ENCODE measurements around the gene COA7. TPM values are rescaled to one million over a fixed set of nuclear protein-coding genes. Genes with fewer than 3 reads are reported as not detected.

Gene COA7
- total RNA-seq, 1 experiment from 2014 or later, result 16.9 TPM

GRCh38 chr1:52679498-52679897, 18.6 kb downstream of the COA7 start:
- Histone ChIP-seq H3K27me3 (no peaks in the 10 kb centered on the region), H3K4me3 (no peak overlapping the region), H3K36me3 (peaks cover 5% of the 10 kb centered on the region; the same call in 1 of the 2 replicates), H3K9me3 (no peaks in the 10 kb centered on the region)
- no peak for DNase-seq

GRCh38 chr1:52679048-52679447, 19.1 kb downstream of the COA7 start:
- DNase-seq, result no peak
- no peaks in the 10 kb centered on the region for H3K27me3 ChIP-seq
- H3K9me3 ChIP-seq, result no peaks in the 10 kb centered on the region

GRCh38 chr1:52677076-52677806, 20.9 kb downstream of the COA7 start:
- no peaks in the 10 kb centered on the region for H3K36me3 ChIP-seq
- no peaks in the 10 kb centered on the region for H3K27me3 ChIP-seq
- H3K9me3 ChIP-seq, result no peaks in the 10 kb centered on the region
- no peak for DNase-seq
- no peak overlapping the region for H3K4me3 ChIP-seq

More at GRCh38 chr1:52679048-52679447, 19.1 kb downstream of the COA7 start:
- Histone ChIP-seq H3K36me3 (peaks cover 1% of the 10 kb centered on the region; the same call in 1 of the 2 replicates), H3K4me3 (no peak overlapping the region)

- Histone ChIP-seq H3K4me3 (no peak overlapping the region), H3K36me3 (no peaks in the 10 kb centered on the region), H3K27me3 (no peaks in the 10 kb centered on the region), H3K9me3 (no peaks in the 10 kb centered on the region)
- no peak for DNase-seq
These were observed 21.8 kb downstream of the COA7 start for GRCh38 chr1:52676249-52676903.

GRCh38 chr1:52674497-52675384, 23.4 kb downstream of the COA7 start:
- H3K36me3 ChIP-seq, result no peaks in the 10 kb centered on the region
- no peaks in the 10 kb centered on the region for H3K9me3 ChIP-seq
- H3K27me3 ChIP-seq, result no peaks in the 10 kb centered on the region
- no peak overlapping the region for H3K4me3 ChIP-seq
- peak; percentile 19 for DNase-seq

GRCh38 chr1:52673513-52673912, 24.6 kb downstream of the COA7 start:
- Histone ChIP-seq H3K27me3 (no peaks in the 10 kb centered on the region), H3K4me3 (no peak overlapping the region), H3K9me3 (no peaks in the 10 kb centered on the region), H3K36me3 (no peaks in the 10 kb centered on the region)
- DNase-seq, result no peak

- H3K9me3 ChIP-seq, result no peaks in the 10 kb centered on the region
- DNase-seq, result peak; percentile 11
- no peaks in the 10 kb centered on the region for H3K27me3 ChIP-seq
- H3K36me3 ChIP-seq, result no peaks in the 10 kb centered on the region
- H3K4me3 ChIP-seq, result no peak overlapping the region
These were observed 25.2 kb downstream of the COA7 start for GRCh38 chr1:52672946-52673345.

- no peak for DNase-seq
- no peaks in the 10 kb centered on the region for H3K36me3 ChIP-seq
- H3K27me3 ChIP-seq, result no peaks in the 10 kb centered on the region
- H3K9me3 ChIP-seq, result no peaks in the 10 kb centered on the region
- H3K4me3 ChIP-seq, result no peak overlapping the region
These were observed 27.5 kb downstream of the COA7 start for GRCh38 chr1:52670604-52671003.

- DNase-seq, result no peak
- Histone ChIP-seq H3K36me3 (no peaks in the 10 kb centered on the region), H3K27me3 (no peaks in the 10 kb centered on the region), H3K9me3 (no peaks in the 10 kb centered on the region), H3K4me3 (no peak overlapping the region)
These were observed 28.5 kb downstream of the COA7 start for GRCh38 chr1:52669696-52670095.

GRCh38 chr1:52668711-52669110, 29.4 kb downstream of the COA7 start:
- DNase-seq, result peak; percentile 87
- Histone ChIP-seq H3K9me3 (no peaks in the 10 kb centered on the region), H3K36me3 (no peaks in the 10 kb centered on the region), H3K4me3 (no peak overlapping the region), H3K27me3 (no peaks in the 10 kb centered on the region)

GRCh38 chr1:52667984-52668383, 30.2 kb downstream of the COA7 start:
- Histone ChIP-seq H3K36me3 (no peaks in the 10 kb centered on the region), H3K27me3 (no peaks in the 10 kb centered on the region), H3K4me3 (no peak overlapping the region), H3K9me3 (no peaks in the 10 kb centered on the region)
- DNase-seq, result no peak

- Histone ChIP-seq H3K36me3 (no peaks in the 10 kb centered on the region), H3K4me3 (no peak overlapping the region), H3K27me3 (no peaks in the 10 kb centered on the region), H3K9me3 (no peaks in the 10 kb centered on the region)
- no peak for DNase-seq
These were observed 30.9 kb downstream of the COA7 start for GRCh38 chr1:52667290-52667689.

GRCh38 chr1:52665006-52665941, 32.9 kb downstream of the COA7 start:
- DNase-seq, result no peak
- no peaks in the 10 kb centered on the region for H3K36me3 ChIP-seq
- no peaks in the 10 kb centered on the region for H3K27me3 ChIP-seq
- H3K9me3 ChIP-seq, result no peaks in the 10 kb centered on the region
- H3K4me3 ChIP-seq, result no peak overlapping the region

GRCh38 chr1:52663716-52664115, 34.4 kb downstream of the COA7 start:
- DNase-seq, result no peak

GRCh38 chr1:52662645-52663313, 35.4 kb downstream of the COA7 start:
- H3K4me3 ChIP-seq, result no peak overlapping the region
- no peaks in the 10 kb centered on the region for H3K36me3 ChIP-seq
- no peaks in the 10 kb centered on the region for H3K27me3 ChIP-seq
- H3K9me3 ChIP-seq, result no peaks in the 10 kb centered on the region
- DNase-seq, result peak; percentile 49

More at GRCh38 chr1:52663716-52664115, 34.4 kb downstream of the COA7 start:
- H3K4me3 ChIP-seq, result no peak overlapping the region
- no peaks in the 10 kb centered on the region for H3K9me3 ChIP-seq
- no peaks in the 10 kb centered on the region for H3K36me3 ChIP-seq
- H3K27me3 ChIP-seq, result no peaks in the 10 kb centered on the region

- H3K27me3 ChIP-seq, result no peaks in the 10 kb centered on the region
- H3K4me3 ChIP-seq, result no peak overlapping the region
- no peaks in the 10 kb centered on the region for H3K9me3 ChIP-seq
- H3K36me3 ChIP-seq, result no peaks in the 10 kb centered on the region
- DNase-seq, result no peak
These were observed 37.3 kb downstream of the COA7 start for GRCh38 chr1:52660807-52661206.

Measured in MG63 (cell line).